CD4-positive, alpha-beta T cell (primary cell): ENCODE results near the gene FRYL. TPM values are rescaled to one million over a fixed set of nuclear protein-coding genes. Genes with fewer than 3 reads are reported as not detected.
"Not testable (repeated sequence)": the region's sequence is repeated elsewhere in the genome, so short reads cannot be mapped to it uniquely, and the experiment has no call there.

Experiments
- ATAC-seq: fragments of 200-7000 bp; cut with Tn5 transposase; one replicate; pipeline ENCODE4 v1.10.0; 2022; ENCODE audit warnings: mild to moderate bottlenecking; ENCODE audit not compliant: poor library complexity
- CTCF ChIA-PET: fragments of 350-600 bp; sonication (Branson Sonifier 250); formaldehyde crosslinking; loops from one replicate; lab custom pipeline; 2021; ENCODE audit warnings: antibody characterized with exemption, inconsistent platforms; lab: Charles Lee
- POLR2A ChIA-PET: fragments of 350-600 bp; sonication (Branson Sonifier 250); formaldehyde crosslinking; loops from one replicate; lab custom pipeline; 2021; ENCODE audit warnings: antibody characterized with exemption, inconsistent platforms; lab: Charles Lee
- DNase-seq, 14 experiments: peaks; one replicate each; pipeline ENCODE4 v3.0.0-alpha.2; 2013 to 2020; ENCODE audit warnings: mixed read lengths in 2 of 14
- H3K27ac ChIP-seq, 2 donors: one replicate each; pipeline versions ENCODE4 v1.5.1 to v1.7.0; 2013; ENCODE audit warnings: low read length in 2 of 2, low read depth in 1 of 2, mild to moderate bottlenecking in 1 of 2
- H3K27me3 ChIP-seq, 2 experiments: 1 replicate in 1 of 2; 2 replicates in 1 of 2; pipeline versions ENCODE4 v1.6.1 to v1.7.0; 2013; ENCODE audit warnings: low read length in 2 of 2, control low read depth in 1 of 2, mild to moderate bottlenecking in 1 of 2, moderate library complexity in 1 of 2; ENCODE audit not compliant: insufficient read depth in 2 of 2, control insufficient read depth in 1 of 2
- H3K36me3 ChIP-seq: one replicate; pipeline ENCODE4 v1.6.1; 2013; ENCODE audit warnings: low read length, control low read depth; ENCODE audit not compliant: insufficient read depth
- H3K4me1 ChIP-seq: one replicate; pipeline ENCODE4 v1.6.1; 2013; ENCODE audit warnings: low read length, control low read depth; ENCODE audit not compliant: insufficient read depth
- H3K4me3 ChIP-seq: one replicate; pipeline ENCODE4 v1.5.1; 2013; ENCODE audit warnings: mild to moderate bottlenecking, low read length, moderate library complexity
- H3K9me3 ChIP-seq, 2 experiments: 1 replicate in 1 of 2; 2 replicates in 1 of 2; pipeline versions ENCODE4 v1.6.1 to v1.7.0; 2013; ENCODE audit warnings: low read length in 2 of 2, mild to moderate bottlenecking in 2 of 2, control low read depth in 1 of 2, moderate library complexity in 1 of 2; ENCODE audit not compliant: control insufficient read depth in 1 of 2, insufficient read depth in 1 of 2
- H3K27ac Mint-ChIP-seq: one replicate; pipeline ENCODE4 v1.8.0; 2020; ENCODE audit warnings: mixed read lengths
- H3K27me3 Mint-ChIP-seq: one replicate; pipeline ENCODE4 v1.8.0; 2021; ENCODE audit warnings: mixed read lengths
- H3K36me3 Mint-ChIP-seq: one replicate; pipeline ENCODE4 v1.8.0; 2021; ENCODE audit warnings: low read depth, mixed read lengths
- H3K4me1 Mint-ChIP-seq: one replicate; pipeline ENCODE4 v1.8.0; 2021; ENCODE audit warnings: low read depth, mixed read lengths
- H3K4me3 Mint-ChIP-seq: one replicate; pipeline ENCODE4 v1.8.0; 2020; ENCODE audit warnings: mild to moderate bottlenecking, mixed read lengths
- H3K9me3 Mint-ChIP-seq: one replicate; pipeline ENCODE4 v1.8.0; 2020; ENCODE audit warnings: mixed read lengths
- intact Hi-C, 2 experiments: fragments of 100-400 bp; cut with DNase I in 1 of 2; cut with micrococcal nuclease in 1 of 2; formaldehyde crosslinking; loops; one replicate each; pipeline versions ENCODE4 v1.15.1 to v1.9.0; 2023 to 2025; cut with DNase I, micrococcal nuclease
- total RNA-seq, 174 experiments: library from RNA in 2 of 174; stranded (reverse) in 2 of 174; gene quantifications; one replicate each; pipeline ENCODE4 v1.2.3 and lab custom pipeline; 2021 to 2026
- TF ChIP-seq, protein P1 (sequence below): fragments of 200-600 bp; IDR thresholded peaks from one replicate; pipeline ENCODE4 v1.8.0; 2022; ENCODE audit warnings: antibody characterized with exemption, mild to moderate bottlenecking

The FRYL gene
- total RNA-seq, 2 experiments from 2014 or later: 86.1 to 87.7 TPM

DNA sequence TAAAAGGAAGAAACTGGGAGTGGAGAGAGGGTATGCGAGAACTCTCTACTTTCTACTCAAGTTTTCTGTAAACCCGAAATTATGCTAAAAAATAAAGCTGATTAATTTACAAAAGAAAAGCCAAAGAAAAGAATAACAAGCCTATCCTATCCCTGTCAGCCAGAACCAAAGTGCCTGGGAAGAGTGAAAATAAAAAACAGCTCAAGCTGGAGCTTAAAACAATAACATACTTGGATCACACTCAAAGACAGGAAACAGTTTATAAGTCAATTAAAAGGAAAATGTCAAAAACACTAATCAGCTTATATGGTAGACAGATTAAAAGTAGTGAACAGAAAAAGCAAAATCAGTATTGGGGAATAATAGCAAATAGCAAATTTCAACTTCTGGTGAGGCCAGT, 139.4 kb downstream of the FRYL start:
- Mint-ChIP-seq H3K27me3 (no peaks in the 10 kb centered on the region), H3K9me3 (no peaks in the 10 kb centered on the region), H3K36me3 (peaks cover 20% of the 10 kb centered on the region), H3K4me1 (peaks cover 65% of the 10 kb centered on the region), H3K27ac (peak overlapping the region; percentile 22), H3K4me3 (no peak overlapping the region)
- H3K9me3 ChIP-seq: no peaks in the 10 kb centered on the region
- no peaks in the 10 kb centered on the region for H3K27me3 ChIP-seq
- ChIA-PET POLR2A (no interaction called here), CTCF (interaction anchor here (1.2 kb wide), 1 partner anchor 47 kb away, joined by 3 read pairs; no protein-coding TSS in a partner anchor)
- no peak for ATAC-seq
- TF ChIP-seq, protein P1, sequence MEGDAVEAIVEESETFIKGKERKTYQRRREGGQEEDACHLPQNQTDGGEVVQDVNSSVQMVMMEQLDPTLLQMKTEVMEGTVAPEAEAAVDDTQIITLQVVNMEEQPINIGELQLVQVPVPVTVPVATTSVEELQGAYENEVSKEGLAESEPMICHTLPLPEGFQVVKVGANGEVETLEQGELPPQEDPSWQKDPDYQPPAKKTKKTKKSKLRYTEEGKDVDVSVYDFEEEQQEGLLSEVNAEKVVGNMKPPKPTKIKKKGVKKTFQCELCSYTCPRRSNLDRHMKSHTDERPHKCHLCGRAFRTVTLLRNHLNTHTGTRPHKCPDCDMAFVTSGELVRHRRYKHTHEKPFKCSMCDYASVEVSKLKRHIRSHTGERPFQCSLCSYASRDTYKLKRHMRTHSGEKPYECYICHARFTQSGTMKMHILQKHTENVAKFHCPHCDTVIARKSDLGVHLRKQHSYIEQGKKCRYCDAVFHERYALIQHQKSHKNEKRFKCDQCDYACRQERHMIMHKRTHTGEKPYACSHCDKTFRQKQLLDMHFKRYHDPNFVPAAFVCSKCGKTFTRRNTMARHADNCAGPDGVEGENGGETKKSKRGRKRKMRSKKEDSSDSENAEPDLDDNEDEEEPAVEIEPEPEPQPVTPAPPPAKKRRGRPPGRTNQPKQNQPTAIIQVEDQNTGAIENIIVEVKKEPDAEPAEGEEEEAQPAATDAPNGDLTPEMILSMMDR: no peak
- no peaks in the 10 kb centered on the region for H3K36me3 ChIP-seq
- no peak overlapping the region for H3K27ac ChIP-seq
- intact Hi-C loops: no loop called here
- no peaks in the 10 kb centered on the region for H3K4me1 ChIP-seq
- no peak overlapping the region for H3K4me3 ChIP-seq
- no peak for DNase-seq

DNA sequence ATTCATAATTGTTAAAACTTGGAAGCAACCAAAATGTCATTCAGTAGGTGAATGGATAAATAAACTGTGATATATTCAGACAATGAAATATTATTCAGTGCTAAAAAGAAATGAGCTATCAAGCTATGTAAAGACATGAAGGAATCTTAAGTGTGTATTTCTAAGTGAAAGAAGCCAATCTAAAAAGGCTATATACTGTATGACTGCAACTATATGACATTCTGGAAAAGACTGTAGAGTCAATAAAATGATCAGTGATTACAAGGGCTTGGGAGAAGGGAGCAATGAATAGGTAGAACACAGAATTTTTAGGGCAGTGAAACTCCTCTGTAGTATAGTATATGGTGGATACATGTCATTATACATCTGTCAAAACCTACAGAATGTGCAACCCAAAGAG, 139.9 kb downstream of the FRYL start:
- Mint-ChIP-seq H3K27ac (peak overlapping the region; percentile 22), H3K9me3 (no peaks in the 10 kb centered on the region), H3K27me3 (no peaks in the 10 kb centered on the region), H3K4me1 (peaks cover 61% of the 10 kb centered on the region), H3K4me3 (no peak overlapping the region), H3K36me3 (peaks cover 20% of the 10 kb centered on the region)
- no peak overlapping the region for H3K27ac ChIP-seq
- H3K4me3 ChIP-seq: no peak overlapping the region
- H3K36me3 ChIP-seq: no peaks in the 10 kb centered on the region
- no peaks in the 10 kb centered on the region for H3K9me3 ChIP-seq
- POLR2A ChIA-PET: no interaction called here
- no peak for DNase-seq
- CTCF ChIA-PET: interaction anchor here (1.2 kb wide), 1 partner anchor 47 kb away, joined by 3 read pairs; no protein-coding TSS in a partner anchor
- H3K27me3 ChIP-seq: no peaks in the 10 kb centered on the region
- intact Hi-C loops: no loop called here
- TF ChIP-seq, protein P1: no peak
- peaks cover 4% of the 10 kb centered on the region for H3K4me1 ChIP-seq
- no peak for ATAC-seq

DNA sequence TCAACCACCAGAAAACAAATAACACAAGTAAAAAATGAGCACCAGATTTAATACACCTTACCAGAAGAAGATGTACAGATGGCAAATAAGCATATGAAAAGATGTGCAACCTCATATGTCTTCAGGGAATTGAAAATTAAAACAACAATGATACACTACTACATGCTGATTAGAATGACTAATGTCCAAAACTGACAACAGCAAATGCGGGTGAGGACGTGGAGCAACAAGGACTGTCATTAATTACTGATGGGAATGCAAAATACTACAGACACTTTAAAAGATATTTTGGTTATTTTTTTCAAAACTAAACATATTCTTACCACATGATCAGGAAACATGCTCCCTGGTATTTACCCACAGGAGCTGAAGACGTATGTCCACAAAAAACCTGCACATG, 140.3 kb downstream of the FRYL start:
- H3K4me3 Mint-ChIP-seq: no peak overlapping the region
- intact Hi-C loops: no loop called here
- Histone ChIP-seq H3K27ac (no peak overlapping the region), H3K4me3 (no peak overlapping the region), H3K27me3 (no peaks in the 10 kb centered on the region), H3K4me1 (peaks cover 4% of the 10 kb centered on the region), H3K36me3 (no peaks in the 10 kb centered on the region), H3K9me3 (no peaks in the 10 kb centered on the region)
- POLR2A ChIA-PET: no interaction called here
- H3K4me1 Mint-ChIP-seq: peaks cover 59% of the 10 kb centered on the region
- H3K27me3 Mint-ChIP-seq: no peaks in the 10 kb centered on the region
- H3K27ac Mint-ChIP-seq: peak overlapping the region; percentile 22
- CTCF ChIA-PET: no interaction called here
- TF ChIP-seq, protein P1: no peak
- no peak for DNase-seq
- peaks cover 20% of the 10 kb centered on the region for H3K36me3 Mint-ChIP-seq
- H3K9me3 Mint-ChIP-seq: no peaks in the 10 kb centered on the region
- ATAC-seq: no peak

DNA sequence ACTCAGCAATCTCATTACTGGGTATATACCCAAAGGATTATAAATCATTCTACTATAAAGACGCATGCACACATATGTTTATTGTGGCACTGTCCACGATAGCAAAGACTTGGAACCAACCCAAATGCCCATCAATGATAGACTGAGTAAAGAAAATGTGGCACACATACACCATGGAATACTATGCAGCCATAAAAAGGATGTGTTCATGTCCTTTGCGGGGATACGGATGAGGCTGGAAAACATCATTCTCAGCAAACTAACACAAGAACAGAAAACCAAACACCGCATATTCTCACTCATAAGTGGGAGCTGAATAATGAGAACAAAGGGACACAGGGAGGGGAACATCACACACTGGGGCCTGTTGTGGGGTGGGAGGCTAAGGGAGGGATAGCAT, 141.5 kb downstream of the FRYL start:
- H3K9me3 ChIP-seq, H3K27me3 ChIP-seq, CTCF ChIA-PET, H3K4me3 Mint-ChIP-seq, intact Hi-C loops, POLR2A ChIA-PET, H3K4me1 ChIP-seq, H3K27me3 Mint-ChIP-seq, H3K36me3 ChIP-seq, H3K4me3 ChIP-seq, H3K27ac Mint-ChIP-seq, ATAC-seq, H3K9me3 Mint-ChIP-seq, H3K27ac ChIP-seq, DNase-seq: not testable (repeated sequence)
- peaks cover 20% of the 10 kb centered on the region for H3K36me3 Mint-ChIP-seq
- H3K4me1 Mint-ChIP-seq: peaks cover 59% of the 10 kb centered on the region
